GM12891 (cell line): ENCODE measurements around the gene HES5.
A peak's percentile ranks its signal among the peaks of the same experiment; 100 is the strongest.

Experiments
- DNase-seq: peaks from one replicate; pipeline ENCODE4 v3.0.0; 2011; ENCODE audit warnings: low spot score; ENCODE audit not compliant: insufficient read length
- FAIRE-seq: peaks from 2 replicates; lab custom pipeline; 2011; peaks lifted over from hg19 to GRCh38; lab: Jason Lieb, UNC
- PAX5 ChIP-seq: IDR thresholded peaks from 2 replicates; pipeline ENCODE4 v1.6.1; 2011; ENCODE audit warnings: low read length, moderate library complexity, mild to moderate bottlenecking; ENCODE audit not compliant: insufficient read depth, severe bottlenecking
- POLR2A ChIP-seq: IDR thresholded peaks from 2 replicates; pipeline ENCODE4 v1.6.1; 2011; ENCODE audit warnings: low read depth, low read length, control low read depth
- POLR2AphosphoS5 ChIP-seq: IDR thresholded peaks from 2 replicates; pipeline ENCODE4 v1.6.1; 2011; ENCODE audit warnings: low read depth, low read length, control low read depth
- POU2F2 ChIP-seq: IDR thresholded peaks from 2 replicates; pipeline ENCODE4 v1.6.1; 2011; ENCODE audit warnings: low read depth, mild to moderate bottlenecking, control low read depth, low read length, moderate library complexity
- SPI1 ChIP-seq: IDR thresholded peaks from 2 replicates; pipeline ENCODE4 v1.6.1; 2011; ENCODE audit warnings: low read depth, low read length, control low read depth
- TAF1 ChIP-seq: IDR thresholded peaks from 2 replicates; pipeline ENCODE4 v1.6.1; 2011; ENCODE audit warnings: low read depth, low read length, control low read depth

Gene HES5

GRCh38 chr1:2499260-2499659 lies 30.8 kb downstream of the HES5 start:
- no peak for DNase-seq

DNA sequence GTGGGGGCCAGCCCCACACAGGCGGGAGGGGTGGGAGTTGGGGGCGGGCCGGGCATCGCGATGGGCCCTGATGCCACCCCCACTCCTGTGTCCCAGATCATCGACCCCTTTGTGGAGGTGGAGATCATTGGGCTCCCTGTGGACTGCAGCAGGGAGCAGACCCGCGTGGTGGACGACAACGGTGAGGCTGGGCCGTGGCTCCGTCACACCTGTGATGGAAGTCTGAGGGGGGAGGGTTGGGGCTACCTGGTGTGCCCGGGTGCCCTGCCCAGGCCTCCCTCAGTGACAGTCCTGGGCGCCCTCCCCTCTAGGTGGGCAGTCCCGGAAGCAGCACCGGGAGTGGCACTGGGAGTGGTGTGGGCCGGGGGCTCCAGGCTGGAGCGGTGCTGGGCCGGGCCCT lies 31.4 kb downstream of the HES5 start:
- TF ChIP-seq POLR2AphosphoS5 (no peak), TAF1 (no peak), POU2F2 (no peak)

More at GRCh38 chr1:2499260-2499659, 30.8 kb downstream of the HES5 start:
- FAIRE-seq, result no peak
- TF ChIP-seq SPI1 (no peak), PAX5 (no peak), POU2F2 (no peak), POLR2A (no peak), TAF1 (no peak), POLR2AphosphoS5 (no peak)

GRCh38 chr1:2497891-2498290 lies 32.2 kb downstream of the HES5 start:
- FAIRE-seq (no peak), DNase-seq (no peak)
- TF ChIP-seq SPI1 (no peak), POLR2A (no peak), POU2F2 (no peak), PAX5 (no peak), TAF1 (no peak), POLR2AphosphoS5 (no peak)

More for the DNA sequence above, 31.4 kb downstream of the HES5 start:
- DNase-seq (no peak), FAIRE-seq (no peak)

GRCh38 chr1:2496746-2497145 lies 33.3 kb downstream of the HES5 start:
- DNase-seq (no peak), FAIRE-seq (no peak)
- TF ChIP-seq POLR2AphosphoS5, result no peak
- no peak for TF ChIP-seq PAX5
- TF ChIP-seq POU2F2, result no peak
- TF ChIP-seq SPI1, result no peak
- no peak for TF ChIP-seq TAF1
- no peak for TF ChIP-seq POLR2A

DNA sequence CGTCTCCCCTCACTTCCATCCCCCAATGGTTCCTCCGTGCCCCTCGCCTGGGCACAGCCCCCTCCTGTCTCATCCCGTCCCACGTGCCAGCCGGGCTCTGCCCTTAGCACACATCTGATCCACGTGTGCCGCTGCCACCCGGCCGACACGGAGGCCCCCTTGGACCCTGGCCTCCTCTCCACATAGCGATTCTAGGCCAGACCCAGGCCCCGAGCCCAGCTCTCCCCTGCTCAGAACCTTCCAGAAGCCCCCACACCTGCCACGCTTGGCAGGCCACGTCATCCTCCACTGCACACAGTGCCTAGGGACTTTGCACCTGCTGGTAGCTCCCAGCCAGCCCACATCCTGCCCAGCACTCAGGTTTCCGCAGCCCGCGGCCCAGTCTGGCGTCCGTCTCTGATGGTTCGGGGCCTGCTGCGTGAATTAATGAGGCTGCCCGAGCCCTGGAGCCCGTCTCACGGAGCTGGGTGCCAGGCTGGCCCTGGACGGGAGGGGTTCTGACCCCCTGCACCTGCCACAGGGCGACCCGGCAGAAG lies 33.9 kb downstream of the HES5 start:
- peak; percentile 77 for DNase-seq
- peak; percentile 85 for FAIRE-seq

GRCh38 chr1:2495546-2495945 lies 34.5 kb downstream of the HES5 start:
- TF ChIP-seq TAF1 (no peak), POLR2A (no peak), PAX5 (no peak), SPI1 (no peak), POU2F2 (no peak)
- no peak for FAIRE-seq
- no peak for DNase-seq

More for the DNA sequence above, 33.9 kb downstream of the HES5 start:
- no peak for TF ChIP-seq TAF1
- TF ChIP-seq POU2F2, result no peak
- TF ChIP-seq PAX5, result no peak
- TF ChIP-seq POLR2A, result no peak
- TF ChIP-seq POLR2AphosphoS5, result no peak
- no peak for TF ChIP-seq SPI1

DNA sequence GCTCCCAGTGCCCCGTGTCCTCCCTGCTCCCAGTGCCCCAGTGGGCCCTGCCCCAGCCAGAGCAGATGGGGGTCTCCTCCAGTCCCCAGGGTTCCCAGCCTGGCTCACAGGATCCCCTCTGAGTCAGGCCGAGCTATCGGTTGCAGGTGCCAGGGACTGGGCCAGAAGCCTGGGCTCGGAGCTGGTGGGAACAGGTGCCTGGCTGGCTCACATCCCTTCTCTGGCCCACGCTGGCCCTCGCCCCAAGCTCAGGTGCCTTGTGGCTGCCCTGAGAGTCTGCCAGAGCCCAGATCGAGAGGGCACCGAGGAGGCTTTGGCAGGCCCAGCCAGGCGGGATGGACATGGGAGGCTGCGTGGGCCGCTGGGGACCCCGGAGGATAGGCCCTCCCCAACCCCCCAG lies 35.0 kb downstream of the HES5 start:
- DNase-seq (no peak), FAIRE-seq (no peak)
- TF ChIP-seq POLR2A, result no peak
- no peak for TF ChIP-seq POLR2AphosphoS5
- no peak for TF ChIP-seq POU2F2
- no peak for TF ChIP-seq TAF1
- TF ChIP-seq PAX5, result no peak
- TF ChIP-seq SPI1, result no peak

DNA sequence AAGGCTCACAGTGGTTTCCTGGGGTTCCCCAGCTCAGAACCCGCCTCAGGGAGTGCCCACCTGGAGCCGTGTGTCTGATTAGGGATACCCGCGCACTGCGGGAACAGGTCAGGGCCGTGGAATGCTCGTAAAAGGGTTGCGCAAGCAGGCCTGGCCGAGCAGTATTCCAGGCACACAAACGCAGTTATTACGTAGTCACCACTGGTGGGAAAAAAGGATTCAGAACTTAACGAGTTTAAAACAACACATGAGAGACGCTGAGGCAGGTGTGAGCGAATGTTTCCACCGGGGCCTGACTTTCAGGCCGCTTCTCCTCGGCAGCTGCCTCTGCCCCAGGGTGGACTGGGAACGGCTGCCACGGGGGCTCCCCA lies 35.8 kb downstream of the HES5 start:
- DNase-seq (no peak), FAIRE-seq (peak; percentile 28)
- TF ChIP-seq TAF1 (no peak), POLR2A (no peak), POLR2AphosphoS5 (no peak), PAX5 (no peak), SPI1 (no peak), POU2F2 (no peak)

- TF ChIP-seq SPI1 (no peak), POLR2AphosphoS5 (no peak), TAF1 (no peak), POU2F2 (no peak), PAX5 (no peak), POLR2A (no peak)
- FAIRE-seq (no peak), DNase-seq (no peak)
Measured at GRCh38 chr1:2493691-2494322, 36.3 kb downstream of the HES5 start.
